ENCODE measurements around the gene BHMT. TPM values are rescaled to one million over a fixed set of nuclear protein-coding genes. Genes with fewer than 3 reads are reported as not detected.

The BHMT gene
- total RNA-seq, 1 donor from 2014 or later: not detected

DNA sequence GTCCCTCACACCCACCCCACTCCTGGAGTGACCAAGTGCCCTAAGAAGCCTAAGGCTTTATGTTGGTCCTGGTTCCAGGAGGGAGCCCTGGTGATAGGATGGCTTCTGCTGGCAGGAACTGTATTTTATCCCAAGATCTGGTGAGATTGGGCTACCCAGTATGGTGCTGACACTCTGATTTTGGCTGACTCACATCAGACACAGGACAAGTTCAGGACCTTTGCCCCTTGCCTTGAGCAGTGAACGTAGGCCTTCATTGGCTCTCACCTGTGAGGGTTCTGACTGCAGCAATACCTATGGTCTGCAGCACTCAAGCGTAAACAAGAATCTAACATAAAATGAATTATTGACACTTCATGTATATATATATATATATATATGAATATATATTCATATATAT lies 25.0 kb downstream of the BHMT start:
- no peak for TF ChIP-seq CTCF (IDR thresholded peaks at IDR 0.05)
- no peak for DNase-seq (ENCODE audit: low spot score)
- Mint-ChIP-seq H3K9me3 (ENCODE audit: low read depth) (peaks cover 10% of the 10 kb centered on the region), H3K4me1 (ENCODE audit: low read depth) (peaks cover 15% of the 10 kb centered on the region), H3K27me3 (ENCODE audit: low read depth) (no peaks in the 10 kb centered on the region), H3K27ac (ENCODE audit: unreplicated experiment) (no peak overlapping the region), H3K36me3 (ENCODE audit: low read depth) (peaks cover 3% of the 10 kb centered on the region), H3K4me3 (ENCODE audit: unreplicated experiment) (no peak overlapping the region)

- Mint-ChIP-seq H3K4me1 (ENCODE audit: low read depth) (peaks cover 5% of the 10 kb centered on the region), H3K27me3 (ENCODE audit: low read depth) (no peaks in the 10 kb centered on the region), H3K9me3 (ENCODE audit: low read depth) (peaks cover 10% of the 10 kb centered on the region), H3K4me3 (ENCODE audit: unreplicated experiment) (no peak overlapping the region), H3K27ac (ENCODE audit: unreplicated experiment) (no peak overlapping the region), H3K36me3 (ENCODE audit: low read depth) (peaks cover 3% of the 10 kb centered on the region)
- DNase-seq (ENCODE audit: low spot score): no peak
- no peak for TF ChIP-seq CTCF (IDR thresholded peaks at IDR 0.05)
These were observed 28.9 kb downstream of the BHMT start for GRCh38 chr5:79140553-79140952.

- Mint-ChIP-seq H3K27me3 (ENCODE audit: low read depth) (no peaks in the 10 kb centered on the region), H3K27ac (ENCODE audit: unreplicated experiment) (no peak overlapping the region), H3K36me3 (ENCODE audit: low read depth) (peaks cover 3% of the 10 kb centered on the region), H3K9me3 (ENCODE audit: low read depth) (peaks cover 10% of the 10 kb centered on the region), H3K4me3 (ENCODE audit: unreplicated experiment) (no peak overlapping the region), H3K4me1 (ENCODE audit: low read depth) (peaks cover 18% of the 10 kb centered on the region)
- no peak for DNase-seq (ENCODE audit: low spot score)
- TF ChIP-seq CTCF (IDR thresholded peaks at IDR 0.05): no peak
These were observed 32.2 kb downstream of the BHMT start for GRCh38 chr5:79143684-79144379.

DNA sequence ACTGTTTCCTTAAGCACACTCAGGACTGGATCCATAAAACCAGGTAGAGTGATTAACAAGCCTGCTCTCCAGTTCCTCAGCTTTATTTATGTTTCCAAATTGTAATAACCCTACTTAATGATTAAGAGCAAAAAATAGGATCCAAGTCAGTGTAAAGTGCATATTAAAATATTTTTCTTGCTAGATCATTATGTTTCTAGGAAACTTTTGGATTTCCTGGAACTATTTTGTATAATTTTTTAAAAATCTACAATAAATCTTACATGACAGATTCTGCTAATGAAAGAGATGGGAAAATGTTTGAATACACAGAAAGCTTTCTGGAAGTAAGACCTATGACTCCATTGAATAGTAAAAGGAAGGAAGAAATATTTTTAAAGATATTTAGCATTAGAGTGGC lies 35.5 kb downstream of the BHMT start:
- H3K36me3 Mint-ChIP-seq (ENCODE audit: low read depth): no peaks in the 10 kb centered on the region
- H3K9me3 Mint-ChIP-seq (ENCODE audit: low read depth): no peaks in the 10 kb centered on the region
- DNase-seq (ENCODE audit: low spot score): no peak
- no peak overlapping the region for H3K27ac Mint-ChIP-seq (ENCODE audit: unreplicated experiment)
- no peak overlapping the region for H3K4me3 Mint-ChIP-seq (ENCODE audit: unreplicated experiment)
- TF ChIP-seq CTCF (IDR thresholded peaks at IDR 0.05): no peak
- no peaks in the 10 kb centered on the region for H3K27me3 Mint-ChIP-seq (ENCODE audit: low read depth)
- peaks cover 35% of the 10 kb centered on the region for H3K4me1 Mint-ChIP-seq (ENCODE audit: low read depth)

- no peak for DNase-seq (ENCODE audit: low spot score)
- Mint-ChIP-seq H3K4me1 (ENCODE audit: low read depth) (peaks cover 39% of the 10 kb centered on the region), H3K27me3 (ENCODE audit: low read depth) (no peaks in the 10 kb centered on the region), H3K4me3 (ENCODE audit: unreplicated experiment) (no peak overlapping the region), H3K27ac (ENCODE audit: unreplicated experiment) (no peak overlapping the region), H3K9me3 (ENCODE audit: low read depth) (no peaks in the 10 kb centered on the region), H3K36me3 (ENCODE audit: low read depth) (no peaks in the 10 kb centered on the region)
- TF ChIP-seq CTCF (IDR thresholded peaks at IDR 0.05): no peak
These were observed 37.8 kb downstream of the BHMT start for GRCh38 chr5:79149433-79149832.

Measured in chondrocyte (in vitro differentiated cells).